ENCODE data around the gene SDR42E1.

DNA sequence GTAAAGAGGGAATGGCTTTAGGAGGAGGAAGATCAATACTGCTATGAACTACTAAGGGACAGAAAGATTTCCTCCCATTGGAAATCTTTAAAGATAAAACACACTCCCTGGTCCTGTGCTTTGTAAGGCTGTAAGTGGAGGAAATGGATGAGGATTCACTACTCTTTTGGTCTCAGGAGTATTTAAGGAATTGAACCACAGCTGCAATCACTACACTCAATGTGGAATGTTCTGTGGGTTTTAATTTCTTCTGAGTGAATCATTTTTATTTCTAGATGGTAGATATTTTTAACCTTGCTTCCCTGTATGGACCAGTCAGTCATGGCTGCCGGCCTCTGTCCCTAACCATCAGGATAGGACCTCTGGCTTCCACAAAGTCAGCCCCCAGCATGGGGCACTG lies 65.6 kb downstream of the SDR42E1 start:
- TF ChIP-seq CTCF (IDR thresholded peaks at IDR 0.05) (no peak), REST (IDR thresholded peaks at IDR 0.05) (no peak), POLR2AphosphoS2 (conservative IDR thresholded peaks at IDR 0.05; ENCODE audit: low read length) (no peak), MYC (IDR thresholded peaks at IDR 0.05; ENCODE audit: borderline replicate concordance, low read length) (no peak), FOXS1 (CRISPR knock-in tag; IDR thresholded peaks at IDR 0.05) (no peak), RARB (CRISPR knock-in tag; IDR thresholded peaks at IDR 0.05) (no peak), EP300 (IDR thresholded peaks at IDR 0.05) (no peak), CHD4 (IDR thresholded peaks at IDR 0.05; ENCODE audit: borderline replicate concordance) (no peak), HMGXB4 (CRISPR knock-in tag; IDR thresholded peaks at IDR 0.05; ENCODE audit: borderline replicate concordance) (no peak), RAD21 (conservative IDR thresholded peaks at IDR 0.05 in 1 of 2, IDR thresholded peaks at IDR 0.05 in 1 of 2) (no peak)
- TF ChIP-seq, protein P1, sequence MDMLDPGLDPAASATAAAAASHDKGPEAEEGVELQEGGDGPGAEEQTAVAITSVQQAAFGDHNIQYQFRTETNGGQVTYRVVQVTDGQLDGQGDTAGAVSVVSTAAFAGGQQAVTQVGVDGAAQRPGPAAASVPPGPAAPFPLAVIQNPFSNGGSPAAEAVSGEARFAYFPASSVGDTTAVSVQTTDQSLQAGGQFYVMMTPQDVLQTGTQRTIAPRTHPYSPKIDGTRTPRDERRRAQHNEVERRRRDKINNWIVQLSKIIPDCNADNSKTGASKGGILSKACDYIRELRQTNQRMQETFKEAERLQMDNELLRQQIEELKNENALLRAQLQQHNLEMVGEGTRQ (IDR thresholded peaks at IDR 0.05) = no peak
- TF ChIP-seq, protein P2, sequence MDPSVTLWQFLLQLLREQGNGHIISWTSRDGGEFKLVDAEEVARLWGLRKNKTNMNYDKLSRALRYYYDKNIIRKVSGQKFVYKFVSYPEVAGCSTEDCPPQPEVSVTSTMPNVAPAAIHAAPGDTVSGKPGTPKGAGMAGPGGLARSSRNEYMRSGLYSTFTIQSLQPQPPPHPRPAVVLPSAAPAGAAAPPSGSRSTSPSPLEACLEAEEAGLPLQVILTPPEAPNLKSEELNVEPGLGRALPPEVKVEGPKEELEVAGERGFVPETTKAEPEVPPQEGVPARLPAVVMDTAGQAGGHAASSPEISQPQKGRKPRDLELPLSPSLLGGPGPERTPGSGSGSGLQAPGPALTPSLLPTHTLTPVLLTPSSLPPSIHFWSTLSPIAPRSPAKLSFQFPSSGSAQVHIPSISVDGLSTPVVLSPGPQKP (IDR thresholded peaks at IDR 0.05; ENCODE audit: low read depth, low read length) = no peak
